Measurements from ENCODE around the gene GALNT13. TPM values are rescaled to one million over a fixed set of nuclear protein-coding genes. Genes with fewer than 3 reads are reported as not detected.

GALNT13 gene
- total RNA-seq, 1 donor: 0.36 TPM

- Histone ChIP-seq H3K4me1 (ENCODE audit: insufficient read depth, low read length) (no peaks in the 10 kb centered on the region), H3K36me3 (ENCODE audit: insufficient read depth, low read length) (no peaks in the 10 kb centered on the region), H3K9me3 (ENCODE audit: low read depth, low read length) (no peaks in the 10 kb centered on the region), H3K79me2 (ENCODE audit: insufficient read depth, low read length) (no peaks in the 10 kb centered on the region), H3K4me3 (ENCODE audit: insufficient read depth, low read length) (no peak overlapping the region), H4K20me1 (ENCODE audit: insufficient read depth, low read length) (no peaks in the 10 kb centered on the region), H3K27ac (ENCODE audit: low read depth, low read length) (no peak overlapping the region), H3K27me3 (ENCODE audit: insufficient read depth, low read length) (no peaks in the 10 kb centered on the region), H2AFZ (ENCODE audit: low read length) (no peak overlapping the region), H3K4me2 (ENCODE audit: insufficient read depth, low read length) (no peak overlapping the region)
- no peak for DNase-seq (ENCODE audit: insufficient read length, low spot score, missing footprints)
- TF ChIP-seq, protein P1, sequence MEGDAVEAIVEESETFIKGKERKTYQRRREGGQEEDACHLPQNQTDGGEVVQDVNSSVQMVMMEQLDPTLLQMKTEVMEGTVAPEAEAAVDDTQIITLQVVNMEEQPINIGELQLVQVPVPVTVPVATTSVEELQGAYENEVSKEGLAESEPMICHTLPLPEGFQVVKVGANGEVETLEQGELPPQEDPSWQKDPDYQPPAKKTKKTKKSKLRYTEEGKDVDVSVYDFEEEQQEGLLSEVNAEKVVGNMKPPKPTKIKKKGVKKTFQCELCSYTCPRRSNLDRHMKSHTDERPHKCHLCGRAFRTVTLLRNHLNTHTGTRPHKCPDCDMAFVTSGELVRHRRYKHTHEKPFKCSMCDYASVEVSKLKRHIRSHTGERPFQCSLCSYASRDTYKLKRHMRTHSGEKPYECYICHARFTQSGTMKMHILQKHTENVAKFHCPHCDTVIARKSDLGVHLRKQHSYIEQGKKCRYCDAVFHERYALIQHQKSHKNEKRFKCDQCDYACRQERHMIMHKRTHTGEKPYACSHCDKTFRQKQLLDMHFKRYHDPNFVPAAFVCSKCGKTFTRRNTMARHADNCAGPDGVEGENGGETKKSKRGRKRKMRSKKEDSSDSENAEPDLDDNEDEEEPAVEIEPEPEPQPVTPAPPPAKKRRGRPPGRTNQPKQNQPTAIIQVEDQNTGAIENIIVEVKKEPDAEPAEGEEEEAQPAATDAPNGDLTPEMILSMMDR (IDR thresholded peaks at IDR 0.05; ENCODE audit: extremely low read depth, low read depth, low read length): no peak
Observed at GRCh38 chr2:154161286-154161685, 289.6 kb downstream of the GALNT13 start.

GRCh38 chr2:154170400-154170799 is 298.7 kb downstream of the GALNT13 start:
- H3K4me3 ChIP-seq (ENCODE audit: insufficient read depth, low read length): no peak overlapping the region
- no peak for DNase-seq (ENCODE audit: insufficient read length, low spot score, missing footprints)
- no peaks in the 10 kb centered on the region for H3K9me3 ChIP-seq (ENCODE audit: low read depth, low read length)
- H3K27ac ChIP-seq (ENCODE audit: low read depth, low read length): no peak overlapping the region
- no peaks in the 10 kb centered on the region for H3K27me3 ChIP-seq (ENCODE audit: insufficient read depth, low read length)
- no peak overlapping the region for H2AFZ ChIP-seq (ENCODE audit: low read length)
- TF ChIP-seq, protein P1 (IDR thresholded peaks at IDR 0.05; ENCODE audit: extremely low read depth, low read depth, low read length): no peak
- no peaks in the 10 kb centered on the region for H4K20me1 ChIP-seq (ENCODE audit: insufficient read depth, low read length)
- no peaks in the 10 kb centered on the region for H3K4me1 ChIP-seq (ENCODE audit: insufficient read depth, low read length)
- H3K36me3 ChIP-seq (ENCODE audit: insufficient read depth, low read length): no peaks in the 10 kb centered on the region
- H3K79me2 ChIP-seq (ENCODE audit: insufficient read depth, low read length): no peaks in the 10 kb centered on the region
- no peak overlapping the region for H3K4me2 ChIP-seq (ENCODE audit: insufficient read depth, low read length)

DNA sequence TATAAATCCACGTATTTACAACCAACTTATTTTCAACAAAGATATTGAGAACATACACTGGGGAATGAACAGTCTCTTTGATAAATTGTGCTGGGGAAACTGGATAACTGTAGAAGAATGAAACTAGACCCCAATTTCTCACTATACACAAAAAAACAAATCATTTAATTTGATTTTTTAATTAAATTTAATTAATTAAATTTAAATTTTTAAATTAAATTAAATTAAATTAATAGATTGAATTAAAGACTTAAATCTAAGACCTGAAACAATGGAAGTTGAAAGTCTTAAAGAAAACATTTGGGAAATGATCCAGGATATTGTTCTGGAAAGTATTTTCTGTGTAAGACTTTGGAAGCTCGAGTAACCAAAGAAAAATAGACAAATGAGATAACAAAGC is 301.4 kb downstream of the GALNT13 start:
- Histone ChIP-seq H4K20me1 (ENCODE audit: insufficient read depth, low read length) (no peaks in the 10 kb centered on the region), H3K79me2 (ENCODE audit: insufficient read depth, low read length) (no peaks in the 10 kb centered on the region), H3K4me2 (ENCODE audit: insufficient read depth, low read length) (no peak overlapping the region), H3K36me3 (ENCODE audit: insufficient read depth, low read length) (no peaks in the 10 kb centered on the region), H2AFZ (ENCODE audit: low read length) (no peak overlapping the region), H3K4me3 (ENCODE audit: insufficient read depth, low read length) (no peak overlapping the region), H3K27ac (ENCODE audit: low read depth, low read length) (no peak overlapping the region), H3K9me3 (ENCODE audit: low read depth, low read length) (no peaks in the 10 kb centered on the region), H3K27me3 (ENCODE audit: insufficient read depth, low read length) (no peaks in the 10 kb centered on the region), H3K4me1 (ENCODE audit: insufficient read depth, low read length) (no peaks in the 10 kb centered on the region)
- no peak for DNase-seq (ENCODE audit: insufficient read length, low spot score, missing footprints)
- TF ChIP-seq, protein P1 (IDR thresholded peaks at IDR 0.05; ENCODE audit: extremely low read depth, low read depth, low read length): no peak

- Histone ChIP-seq H3K27me3 (ENCODE audit: insufficient read depth, low read length) (no peaks in the 10 kb centered on the region), H3K4me1 (ENCODE audit: insufficient read depth, low read length) (no peaks in the 10 kb centered on the region), H2AFZ (ENCODE audit: low read length) (no peak overlapping the region), H3K4me2 (ENCODE audit: insufficient read depth, low read length) (no peak overlapping the region), H3K9me3 (ENCODE audit: low read depth, low read length) (no peaks in the 10 kb centered on the region), H3K27ac (ENCODE audit: low read depth, low read length) (no peak overlapping the region), H3K36me3 (ENCODE audit: insufficient read depth, low read length) (no peaks in the 10 kb centered on the region), H4K20me1 (ENCODE audit: insufficient read depth, low read length) (no peaks in the 10 kb centered on the region), H3K79me2 (ENCODE audit: insufficient read depth, low read length) (no peaks in the 10 kb centered on the region), H3K4me3 (ENCODE audit: insufficient read depth, low read length) (no peak overlapping the region)
- no peak for DNase-seq (ENCODE audit: insufficient read length, low spot score, missing footprints)
- TF ChIP-seq, protein P1 (IDR thresholded peaks at IDR 0.05; ENCODE audit: extremely low read depth, low read depth, low read length): no peak
Observed at GRCh38 chr2:154173919-154174318, 302.2 kb downstream of the GALNT13 start.
